22Rv1 (cell line): ENCODE results near the gene TUBA1B.

ENCODE experiments used
- H3K27ac ChIP-seq: fragments of 450-650 bp; 2 replicates; pipeline ENCODE4 v1.5.1; 2017
- ZFX ChIP-seq: fragments of 450-650 bp; IDR thresholded peaks from 2 replicates; pipeline ENCODE4 v1.6.1; 2017; ENCODE audit warnings: antibody characterized with exemption, borderline replicate concordance
- TF ChIP-seq, protein P1 (sequence below): fragments of 450-650 bp; IDR thresholded peaks from 2 replicates; pipeline ENCODE4 v1.5.1; 2017; ENCODE audit warnings: mild to moderate bottlenecking

TUBA1B gene

GRCh38 chr12:49088932-49089330 lies 42.3 kb downstream of the TUBA1B start:
- TF ChIP-seq ZFX: no peak
- no peak overlapping the region for H3K27ac ChIP-seq

- TF ChIP-seq, protein P1, sequence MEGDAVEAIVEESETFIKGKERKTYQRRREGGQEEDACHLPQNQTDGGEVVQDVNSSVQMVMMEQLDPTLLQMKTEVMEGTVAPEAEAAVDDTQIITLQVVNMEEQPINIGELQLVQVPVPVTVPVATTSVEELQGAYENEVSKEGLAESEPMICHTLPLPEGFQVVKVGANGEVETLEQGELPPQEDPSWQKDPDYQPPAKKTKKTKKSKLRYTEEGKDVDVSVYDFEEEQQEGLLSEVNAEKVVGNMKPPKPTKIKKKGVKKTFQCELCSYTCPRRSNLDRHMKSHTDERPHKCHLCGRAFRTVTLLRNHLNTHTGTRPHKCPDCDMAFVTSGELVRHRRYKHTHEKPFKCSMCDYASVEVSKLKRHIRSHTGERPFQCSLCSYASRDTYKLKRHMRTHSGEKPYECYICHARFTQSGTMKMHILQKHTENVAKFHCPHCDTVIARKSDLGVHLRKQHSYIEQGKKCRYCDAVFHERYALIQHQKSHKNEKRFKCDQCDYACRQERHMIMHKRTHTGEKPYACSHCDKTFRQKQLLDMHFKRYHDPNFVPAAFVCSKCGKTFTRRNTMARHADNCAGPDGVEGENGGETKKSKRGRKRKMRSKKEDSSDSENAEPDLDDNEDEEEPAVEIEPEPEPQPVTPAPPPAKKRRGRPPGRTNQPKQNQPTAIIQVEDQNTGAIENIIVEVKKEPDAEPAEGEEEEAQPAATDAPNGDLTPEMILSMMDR: peak; percentile 99
- no peak for TF ChIP-seq ZFX
- H3K27ac ChIP-seq: no peak overlapping the region
These were observed 42.9 kb downstream of the TUBA1B start for GRCh38 chr12:49088150-49088931.

GRCh38 chr12:49086116-49086515 lies 45.1 kb downstream of the TUBA1B start:
- no peak overlapping the region for H3K27ac ChIP-seq
- no peak for TF ChIP-seq ZFX
- TF ChIP-seq, protein P1: no peak

- H3K27ac ChIP-seq: no peak overlapping the region
- TF ChIP-seq, protein P1: no peak
These were observed 46.8 kb downstream of the TUBA1B start for GRCh38 chr12:49084438-49084837.

GRCh38 chr12:49079793-49080192 lies 51.4 kb downstream of the TUBA1B start:
- TF ChIP-seq, protein P1: no peak
- no peak for TF ChIP-seq ZFX
- H3K27ac ChIP-seq: no peak overlapping the region
